GM20000 (cell line): ENCODE results near the gene CENPA.
"Not testable (repeated sequence)": the region's sequence is repeated elsewhere in the genome, so short reads cannot be mapped to it uniquely, and the experiment has no call there.

ENCODE experiments used
- DNase-seq: peaks from one replicate; pipeline ENCODE4 v3.0.0; 2012; ENCODE audit warnings: low spot score
- CTCF ChIP-seq: IDR thresholded peaks from 2 replicates; pipeline ENCODE4 v1.5.1; 2012; ENCODE audit warnings: mild to moderate bottlenecking, control low read depth; ENCODE audit errors: extremely low read depth, missing control alignments

CENPA gene

DNA sequence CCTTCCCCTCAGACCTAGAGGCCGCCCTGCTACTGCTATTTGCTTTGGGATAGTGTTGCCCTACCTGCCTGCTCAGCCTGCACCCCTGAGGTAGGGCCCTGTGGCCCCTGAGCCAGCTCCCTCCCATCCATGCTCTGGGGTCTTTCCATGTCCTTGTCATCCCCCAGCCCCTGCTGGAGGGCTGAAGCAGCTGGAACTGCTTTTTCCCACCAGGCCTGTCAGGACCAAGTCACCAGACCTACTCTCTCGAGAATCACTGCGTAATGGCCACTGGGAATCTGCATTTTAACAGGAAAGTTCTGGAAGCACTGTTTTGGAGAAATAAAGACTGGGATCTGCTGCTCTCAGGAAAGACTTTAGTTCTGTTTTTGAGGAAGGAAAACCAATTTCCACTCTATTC is 42.0 kb upstream of the CENPA start:
- no peak for TF ChIP-seq CTCF
- no peak for DNase-seq

GRCh38 chr2:26744953-26745352 is 40.9 kb upstream of the CENPA start:
- no peak for TF ChIP-seq CTCF
- no peak for DNase-seq

GRCh38 chr2:26745609-26746327 is 40.1 kb upstream of the CENPA start:
- TF ChIP-seq CTCF: peak; percentile 85
- DNase-seq: peak; percentile 79

DNA sequence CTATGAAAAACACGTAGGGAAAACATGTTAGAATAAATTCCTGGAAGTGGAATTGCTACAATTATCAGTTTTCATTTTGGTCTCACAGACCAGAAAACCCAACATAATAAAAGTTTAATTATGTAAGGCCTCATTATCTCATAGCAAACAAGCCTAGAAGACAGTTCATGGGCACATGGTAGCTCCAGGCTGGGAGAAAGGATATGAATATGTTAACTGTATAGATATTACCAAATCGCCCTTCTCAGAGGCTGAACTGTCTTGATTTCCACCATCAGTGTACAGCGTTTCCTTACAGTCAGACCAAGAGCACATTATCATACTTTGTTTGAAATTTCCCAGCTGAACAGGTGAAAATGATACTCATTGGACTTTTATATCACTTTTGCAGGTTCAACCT is 38.9 kb upstream of the CENPA start:
- no peak for DNase-seq
- no peak for TF ChIP-seq CTCF

GRCh38 chr2:26749787-26750420 is 36.0 kb upstream of the CENPA start:
- not testable (repeated sequence) for DNase-seq

GRCh38 chr2:26750467-26750866 is 35.4 kb upstream of the CENPA start:
- not testable (repeated sequence) for DNase-seq

DNA sequence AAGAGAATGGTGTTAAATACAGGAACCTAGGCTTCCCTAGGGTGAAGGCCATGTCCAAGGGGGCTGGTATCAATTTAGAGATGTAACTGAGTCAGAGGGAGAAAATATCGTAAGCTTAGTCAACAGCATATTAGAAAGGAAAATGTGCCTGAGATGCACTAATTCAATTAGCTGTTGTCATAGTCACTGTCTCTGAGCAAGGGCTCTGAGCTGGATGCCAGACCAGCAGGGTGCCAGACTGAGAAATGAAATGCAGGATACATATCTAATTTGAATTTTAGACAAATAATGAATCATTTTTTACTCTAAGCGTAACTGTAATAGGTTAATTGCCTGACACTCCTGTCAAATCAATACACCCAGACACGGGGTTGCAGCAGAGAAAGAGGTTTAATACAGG is 33.2 kb upstream of the CENPA start:
- no peak for DNase-seq
- TF ChIP-seq CTCF: no peak

DNA sequence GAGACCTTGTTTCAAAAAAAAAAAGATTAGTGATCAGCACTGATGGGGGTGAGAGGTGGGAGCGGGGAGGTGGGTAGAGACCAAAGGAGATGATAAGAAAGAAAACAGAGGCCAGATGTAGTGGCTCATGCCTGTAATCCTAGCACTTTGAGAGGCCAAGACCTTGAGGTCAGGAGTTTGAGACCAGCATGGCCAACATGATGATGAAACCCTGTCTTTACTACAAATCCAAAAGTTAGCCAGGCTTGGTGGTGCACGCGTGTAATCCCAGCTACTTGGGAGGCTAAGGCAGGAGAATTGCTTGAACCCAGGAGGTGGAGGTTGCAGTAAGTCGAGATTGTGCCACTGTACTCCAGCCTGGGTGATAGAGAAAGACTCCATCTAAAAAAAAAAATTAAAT is 31.3 kb upstream of the CENPA start:
- no peak for TF ChIP-seq CTCF
- no peak for DNase-seq
